ENCODE measurements around the gene ITPA.

DNA sequence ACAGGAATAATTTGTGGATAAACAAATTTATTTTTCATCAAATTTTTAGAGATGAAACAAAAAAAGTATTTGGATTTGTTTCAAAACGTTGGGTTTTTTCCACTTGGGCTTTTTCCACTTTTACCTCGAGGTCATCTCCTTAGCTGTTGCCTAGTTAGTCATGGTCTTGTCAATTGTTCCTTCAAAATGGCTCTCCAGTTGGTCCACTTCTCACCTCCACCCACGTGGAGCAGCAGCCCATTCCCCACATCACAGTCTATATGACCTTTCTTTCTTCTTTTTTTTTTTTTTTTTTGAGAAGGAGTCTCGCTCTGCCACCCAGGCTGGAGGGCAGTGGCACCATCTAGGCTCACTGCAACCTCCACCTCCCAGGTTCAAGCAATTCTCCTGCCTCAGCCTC, 36.4 kb downstream of the ITPA start:
- TF ChIP-seq, protein P1, sequence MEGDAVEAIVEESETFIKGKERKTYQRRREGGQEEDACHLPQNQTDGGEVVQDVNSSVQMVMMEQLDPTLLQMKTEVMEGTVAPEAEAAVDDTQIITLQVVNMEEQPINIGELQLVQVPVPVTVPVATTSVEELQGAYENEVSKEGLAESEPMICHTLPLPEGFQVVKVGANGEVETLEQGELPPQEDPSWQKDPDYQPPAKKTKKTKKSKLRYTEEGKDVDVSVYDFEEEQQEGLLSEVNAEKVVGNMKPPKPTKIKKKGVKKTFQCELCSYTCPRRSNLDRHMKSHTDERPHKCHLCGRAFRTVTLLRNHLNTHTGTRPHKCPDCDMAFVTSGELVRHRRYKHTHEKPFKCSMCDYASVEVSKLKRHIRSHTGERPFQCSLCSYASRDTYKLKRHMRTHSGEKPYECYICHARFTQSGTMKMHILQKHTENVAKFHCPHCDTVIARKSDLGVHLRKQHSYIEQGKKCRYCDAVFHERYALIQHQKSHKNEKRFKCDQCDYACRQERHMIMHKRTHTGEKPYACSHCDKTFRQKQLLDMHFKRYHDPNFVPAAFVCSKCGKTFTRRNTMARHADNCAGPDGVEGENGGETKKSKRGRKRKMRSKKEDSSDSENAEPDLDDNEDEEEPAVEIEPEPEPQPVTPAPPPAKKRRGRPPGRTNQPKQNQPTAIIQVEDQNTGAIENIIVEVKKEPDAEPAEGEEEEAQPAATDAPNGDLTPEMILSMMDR (conservative IDR thresholded peaks at IDR 0.05 in 1 of 2, IDR thresholded peaks at IDR 0.05 in 1 of 2; ENCODE audit: extremely low read depth in 1 of 2, insufficient read depth in 1 of 2, low read depth in 1 of 2, low read length in 2 of 2): no peak
- no peak for TF ChIP-seq EZH2 (IDR thresholded peaks at IDR 0.05; ENCODE audit: borderline replicate concordance, low read length)
